Kidney (tissue), 14 donors: Measurements from ENCODE around the gene SLC7A5. TPM values are rescaled to one million over a fixed set of nuclear protein-coding genes. Genes with fewer than 3 reads are reported as not detected.
"Not testable (repeated sequence)": the region's sequence is repeated elsewhere in the genome, so short reads cannot be mapped to it uniquely, and the experiment has no call there.

Source experiments
- DNase-seq, 5 donors: peaks; one replicate each; pipeline ENCODE4 v3.0.0-alpha.2; 2013 to 2020
- FAIRE-seq: peaks from 2 replicates; lab custom pipeline; 2012; peaks lifted over from hg19 to GRCh38; lab: Jason Lieb, UNC
- H3K27ac ChIP-seq, 2 donors: one replicate each; pipeline ENCODE4 v1.7.0; 2013; ENCODE audit warnings: low read depth in 2 of 2, low read length in 2 of 2, inconsistent platforms in 1 of 2
- H3K27me3 ChIP-seq: one replicate; pipeline ENCODE4 v1.7.1; 2013; ENCODE audit warnings: low read length, inconsistent platforms; ENCODE audit not compliant: control insufficient read depth, insufficient read depth
- H3K36me3 ChIP-seq, 3 donors: one replicate each; pipeline versions ENCODE4 v1.7.0 to v1.7.1; 2013; ENCODE audit warnings: low read length in 3 of 3, control low read depth in 1 of 3, inconsistent platforms in 1 of 3; ENCODE audit not compliant: insufficient read depth in 3 of 3, control insufficient read depth in 2 of 3
- H3K4me1 ChIP-seq, 3 donors: one replicate each; pipeline versions ENCODE4 v1.7.0 to v1.7.1; 2013; ENCODE audit warnings: low read length in 3 of 3, inconsistent platforms in 1 of 3, low read depth in 1 of 3; ENCODE audit not compliant: control insufficient read depth in 2 of 3, insufficient read depth in 2 of 3
- H3K4me3 ChIP-seq, 3 donors: one replicate each; pipeline versions ENCODE4 v1.7.0 to v1.8.1; 2013; ENCODE audit warnings: low read length in 3 of 3, control low read depth in 1 of 3, inconsistent platforms in 1 of 3
- H3K9ac ChIP-seq, 3 donors: one replicate each; pipeline versions ENCODE4 v1.7.0 to v1.7.1; 2013; ENCODE audit warnings: low read length in 3 of 3, control low read depth in 1 of 3, inconsistent platforms in 1 of 3
- H3K9me3 ChIP-seq, 3 donors: one replicate each; pipeline versions ENCODE4 v1.7.0 to v1.7.1; 2013; ENCODE audit warnings: low read length in 3 of 3, control low read depth in 1 of 3, inconsistent platforms in 1 of 3; ENCODE audit not compliant: control insufficient read depth in 2 of 3, insufficient read depth in 1 of 3
- CTCF ChIP-seq: IDR thresholded peaks from 3 replicates; pipeline ENCODE4 v1.5.1; 2012; ENCODE audit warnings: mild to moderate bottlenecking, moderate library complexity, borderline replicate concordance; ENCODE audit not compliant: insufficient read depth; ENCODE audit errors: extremely low read depth
- intact Hi-C: fragments of 100-400 bp; cut with DNase I; formaldehyde crosslinking; loops from one replicate; pipeline ENCODE4 v1.11.1; 2022
- polyA plus RNA-seq: library from polyadenylated mRNA; stranded (reverse); fragments of 350-450 nt; fragmentation: Illumina TruSeq; extraction: RNeasy Lipid Tissue Mini Kit (QIAGEN cat#74804); gene quantifications from one replicate; pipeline ENCODE4 v1.2.3, GENCODE V29; 2014; ENCODE audit warnings: low read depth, low replicate concordance; ENCODE audit not compliant: insufficient read depth
- total RNA-seq: library from RNA; stranded (reverse); fragmentation: NEBNext Ultra II Directional; extraction: Animal tissue kit (Norgen Biotek cat#: 25700); gene quantifications from one replicate; pipeline ENCODE4 v1.2.1, GENCODE V29; 2021
- donor health status: control.
- donor health status: control.
- donor health status: control.
- donor health status: control.
- donor health status: control.
- donor health status: DM: yes; HTN: yes; CAD: no.
- donor health status: Normal renal cell carcinoma (clear cell type).

SLC7A5 gene
- total and polyA plus RNA-seq, 2 donors from 2014 or later, result 17.0 to 18.7 TPM

- FAIRE-seq, result no peak
- no peaks in the 10 kb centered on the region for H3K4me1 ChIP-seq
- DNase-seq, result no peak
- intact Hi-C loops, result no loop called here
- no peak overlapping the region for H3K4me3 ChIP-seq
- H3K9ac ChIP-seq, result no peak overlapping the region
- H3K27me3 ChIP-seq, result no peaks in the 10 kb centered on the region
- no peak overlapping the region for H3K27ac ChIP-seq
- H3K9me3 ChIP-seq, result no peaks in the 10 kb centered on the region
- no peak for TF ChIP-seq CTCF
- no peaks in the 10 kb centered on the region for H3K36me3 ChIP-seq
These were observed 41.0 kb downstream of the SLC7A5 start for GRCh38 chr16:87828071-87828906.

- H3K4me1 ChIP-seq, intact Hi-C loops, DNase-seq, H3K9ac ChIP-seq, H3K27ac ChIP-seq, H3K27me3 ChIP-seq, H3K9me3 ChIP-seq, H3K36me3 ChIP-seq, H3K4me3 ChIP-seq, FAIRE-seq: not testable (repeated sequence)
These were observed 41.8 kb downstream of the SLC7A5 start for GRCh38 chr16:87827588-87827915.

GRCh38 chr16:87826798-87827587, 42.3 kb downstream of the SLC7A5 start:
- TF ChIP-seq CTCF, result no peak
- Histone ChIP-seq H3K9ac (no peak overlapping the region), H3K4me3 (no peak overlapping the region), H3K36me3 (no peaks in the 10 kb centered on the region), H3K4me1 (no peaks in the 10 kb centered on the region), H3K27ac (no peak overlapping the region), H3K9me3 (no peaks in the 10 kb centered on the region), H3K27me3 (no peaks in the 10 kb centered on the region)
- no peak for DNase-seq
- intact Hi-C loops, result no loop called here
- no peak for FAIRE-seq

- DNase-seq, H3K36me3 ChIP-seq, H3K4me3 ChIP-seq, H3K27ac ChIP-seq, H3K4me1 ChIP-seq, H3K9me3 ChIP-seq, intact Hi-C loops, H3K9ac ChIP-seq, FAIRE-seq, H3K27me3 ChIP-seq: not testable (repeated sequence)
These were observed 42.9 kb downstream of the SLC7A5 start for GRCh38 chr16:87826407-87826797.

GRCh38 chr16:87825842-87826120, 43.5 kb downstream of the SLC7A5 start:
- intact Hi-C loops, H3K4me1 ChIP-seq, H3K27me3 ChIP-seq, FAIRE-seq, H3K9me3 ChIP-seq, H3K4me3 ChIP-seq, DNase-seq, H3K36me3 ChIP-seq, H3K27ac ChIP-seq, H3K9ac ChIP-seq: not testable (repeated sequence)
